Measurements from ENCODE around the gene ACTL10.

The ACTL10 gene

DNA sequence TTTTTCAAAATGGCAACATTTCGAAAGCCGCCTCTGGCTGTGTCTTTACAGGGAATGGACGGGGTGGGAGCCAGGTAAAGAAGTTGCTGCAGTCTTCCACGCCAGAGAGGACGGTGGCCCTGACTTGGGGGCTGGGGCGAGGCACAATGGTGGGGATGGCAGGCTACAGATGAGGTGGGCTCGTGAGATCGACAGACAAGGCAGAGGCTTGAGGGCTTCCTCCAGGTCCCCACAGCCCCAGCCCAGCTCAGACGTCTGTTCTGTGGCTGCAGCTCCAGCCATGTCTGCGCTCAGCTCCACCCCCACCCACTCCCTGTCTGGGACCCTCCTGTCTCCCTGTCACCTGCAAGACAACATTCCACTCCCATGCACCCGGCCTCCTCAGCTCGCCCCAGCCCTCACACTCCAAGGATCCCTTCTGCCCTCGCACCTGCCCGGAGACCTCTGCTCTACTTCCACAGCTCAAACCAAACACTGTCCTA is 12.0 kb upstream of the ACTL10 start:
- no peak for ATAC-seq
- H3K4me1 Mint-ChIP-seq = peaks cover 20% of the 10 kb centered on the region
- DNase-seq = no peak
- H3K36me3 Mint-ChIP-seq (ENCODE audit: low read depth) = no peaks in the 10 kb centered on the region
- H3K4me3 Mint-ChIP-seq = no peak overlapping the region
- H3K9me3 Mint-ChIP-seq = no peaks in the 10 kb centered on the region
- no peak overlapping the region for H3K27ac Mint-ChIP-seq
- no peaks in the 10 kb centered on the region for H3K27me3 Mint-ChIP-seq

DNA sequence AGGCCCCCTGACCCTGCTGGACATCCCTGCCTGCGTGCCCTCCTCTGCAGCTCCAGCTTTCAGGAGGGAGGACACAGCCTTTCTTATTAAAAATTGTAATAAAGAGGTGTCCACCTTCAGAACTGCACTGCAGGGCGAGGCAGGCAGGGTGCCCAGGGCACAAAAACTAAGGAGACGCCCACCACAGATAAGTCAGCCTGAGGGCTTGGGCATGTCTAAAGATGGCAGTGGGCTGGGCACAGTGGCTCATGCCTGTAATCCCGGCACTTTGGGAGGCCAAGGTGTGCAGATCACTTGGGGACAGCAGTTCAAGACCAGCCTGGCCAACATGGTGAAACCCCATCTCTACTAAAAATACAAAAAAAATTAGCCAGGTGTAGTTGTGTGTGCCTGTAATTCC is 11.6 kb upstream of the ACTL10 start:
- Mint-ChIP-seq H3K9me3 (no peaks in the 10 kb centered on the region), H3K36me3 (ENCODE audit: low read depth) (no peaks in the 10 kb centered on the region), H3K4me1 (peaks cover 17% of the 10 kb centered on the region), H3K4me3 (no peak overlapping the region), H3K27ac (no peak overlapping the region), H3K27me3 (no peaks in the 10 kb centered on the region)
- ATAC-seq = no peak
- DNase-seq = no peak

DNA sequence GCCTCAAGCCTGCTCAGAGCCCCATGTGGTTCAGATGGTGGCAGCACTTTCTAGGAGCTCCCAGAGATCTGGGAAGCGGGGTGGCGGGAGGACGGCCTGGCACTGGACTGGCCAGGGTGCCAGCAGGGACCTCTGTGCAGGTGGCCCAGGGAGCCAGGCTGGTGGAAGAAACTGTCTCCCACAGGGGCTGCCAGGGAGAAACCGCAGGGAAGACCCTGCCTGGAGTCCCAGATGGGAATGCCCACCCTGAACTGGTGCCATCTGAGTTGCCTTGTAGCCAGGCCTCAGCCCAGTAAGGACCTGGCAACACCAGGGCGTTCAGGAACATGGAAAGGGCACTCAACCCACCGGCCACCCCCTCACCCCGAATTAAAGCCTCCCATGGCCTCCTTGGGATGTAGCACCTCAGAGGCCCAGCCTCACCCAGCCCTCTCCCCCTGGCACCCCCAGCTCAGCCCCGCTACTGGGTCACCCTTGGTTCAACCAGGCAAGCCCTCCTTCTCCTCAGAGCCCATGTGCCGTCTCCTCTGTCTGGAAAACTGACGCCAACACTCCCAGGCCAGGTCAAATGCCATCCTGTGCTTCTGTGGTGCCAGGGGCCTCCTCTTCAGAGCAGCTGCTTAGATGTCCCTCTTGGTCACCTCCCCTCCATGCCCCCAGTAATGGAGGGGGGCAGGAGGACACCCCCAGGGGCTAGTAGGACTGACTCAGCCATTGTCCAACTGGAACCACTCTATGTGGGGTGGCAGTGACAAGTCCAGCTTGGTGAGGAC is 10.5 kb upstream of the ACTL10 start:
- H3K36me3 Mint-ChIP-seq (ENCODE audit: low read depth) = no peaks in the 10 kb centered on the region
- ATAC-seq = no peak
- H3K4me3 Mint-ChIP-seq = no peak overlapping the region
- no peak for DNase-seq
- H3K9me3 Mint-ChIP-seq = no peaks in the 10 kb centered on the region
- no peaks in the 10 kb centered on the region for H3K27me3 Mint-ChIP-seq
- H3K27ac Mint-ChIP-seq = no peak overlapping the region
- peaks cover 17% of the 10 kb centered on the region for H3K4me1 Mint-ChIP-seq

DNA sequence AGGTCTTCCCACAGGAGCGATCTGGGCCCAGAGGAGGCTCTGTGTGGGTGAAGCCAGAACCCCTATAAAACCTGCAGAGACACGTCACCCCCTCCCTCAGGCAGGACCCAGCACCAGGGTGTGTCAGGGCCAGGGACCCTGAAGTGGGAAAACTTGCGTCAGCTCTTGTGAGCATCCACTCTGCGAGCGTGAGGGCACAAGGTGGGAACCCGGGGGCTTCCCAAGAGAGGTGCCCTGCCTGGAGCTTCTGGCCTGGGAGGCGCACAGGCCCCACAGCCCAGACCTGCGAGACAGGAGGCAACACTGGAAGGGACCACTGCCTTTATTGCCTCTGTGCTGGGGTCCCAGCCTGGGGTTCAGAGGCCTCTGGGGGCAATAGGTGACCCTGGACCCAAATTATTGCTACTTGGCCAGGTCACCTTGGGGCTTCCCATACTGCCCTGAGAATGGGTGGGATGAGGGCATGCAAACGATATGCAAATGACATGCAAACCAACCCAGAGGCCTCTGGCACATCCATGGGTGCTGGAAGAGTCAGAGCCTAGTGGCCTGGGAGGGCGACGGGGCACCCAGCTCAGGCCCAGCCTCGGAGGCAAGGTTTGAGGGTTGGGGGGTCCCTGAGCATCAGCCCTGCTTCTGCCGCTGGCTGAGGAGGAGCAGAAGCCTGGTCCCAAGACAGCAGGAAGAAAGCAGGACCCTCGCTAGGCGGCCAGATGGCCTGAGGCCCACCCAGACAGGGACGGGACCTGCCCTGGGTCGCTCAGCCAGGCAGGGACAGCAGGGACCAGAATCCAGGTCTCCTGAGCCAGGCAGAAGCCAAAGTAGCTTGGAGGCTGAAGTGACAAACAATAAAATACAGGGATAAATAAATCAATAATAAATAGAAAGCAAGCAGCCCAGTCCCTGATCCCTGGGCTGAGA is 9.7 kb upstream of the ACTL10 start:
- Mint-ChIP-seq H3K27me3 (no peaks in the 10 kb centered on the region), H3K4me1 (peaks cover 12% of the 10 kb centered on the region), H3K27ac (no peak overlapping the region), H3K36me3 (ENCODE audit: low read depth) (no peaks in the 10 kb centered on the region), H3K4me3 (no peak overlapping the region), H3K9me3 (no peaks in the 10 kb centered on the region)
- DNase-seq (no peak), ATAC-seq (no peak)

DNA sequence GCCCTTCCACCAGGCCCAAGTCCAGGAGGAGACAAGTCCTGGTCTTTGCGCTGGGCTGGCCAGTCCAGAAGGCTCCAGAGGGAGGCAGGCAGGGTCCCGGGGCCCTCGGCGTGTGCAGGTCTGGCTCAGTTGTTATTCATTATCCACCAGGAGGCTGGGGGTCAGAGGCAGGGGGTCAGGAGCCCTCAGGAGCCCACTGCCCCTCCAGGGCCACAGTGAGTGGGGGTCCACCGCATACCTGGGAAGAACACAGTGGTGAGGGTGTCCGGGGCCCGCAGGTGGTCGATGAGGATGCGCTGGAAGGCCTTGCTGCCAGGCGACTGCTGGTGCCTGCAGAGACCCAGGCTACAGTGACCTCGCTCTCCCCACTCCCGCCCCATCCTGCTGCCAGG is 9.0 kb upstream of the ACTL10 start:
- H3K4me1 Mint-ChIP-seq = peaks cover 9% of the 10 kb centered on the region
- DNase-seq (no peak), ATAC-seq (no peak)
- H3K9me3 Mint-ChIP-seq = no peaks in the 10 kb centered on the region
- H3K27me3 Mint-ChIP-seq = no peaks in the 10 kb centered on the region
- no peak overlapping the region for H3K4me3 Mint-ChIP-seq
- no peaks in the 10 kb centered on the region for H3K36me3 Mint-ChIP-seq (ENCODE audit: low read depth)
- no peak overlapping the region for H3K27ac Mint-ChIP-seq

DNA sequence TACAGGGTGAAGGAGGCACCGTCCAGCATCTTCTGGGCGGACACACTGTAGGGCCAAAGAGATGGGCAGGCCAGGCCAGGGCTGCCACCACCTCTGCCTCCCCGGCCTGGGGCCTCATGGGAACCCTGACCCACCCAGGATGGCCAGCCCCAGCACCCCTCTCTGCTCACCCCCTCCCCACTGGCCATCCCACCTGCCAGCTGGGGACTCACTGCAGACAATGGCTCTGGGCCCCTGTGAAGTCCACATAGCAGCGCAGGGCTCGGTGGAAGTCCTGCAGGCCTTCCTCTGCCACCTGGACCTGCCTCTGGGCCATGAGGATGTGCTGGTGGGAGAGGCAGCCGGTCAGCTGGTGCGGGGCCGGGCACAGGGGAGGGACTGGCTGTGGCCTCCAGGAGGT is 8.2 kb upstream of the ACTL10 start:
- Mint-ChIP-seq H3K9me3 (no peaks in the 10 kb centered on the region), H3K4me3 (no peak overlapping the region), H3K27ac (no peak overlapping the region), H3K36me3 (ENCODE audit: low read depth) (no peaks in the 10 kb centered on the region), H3K4me1 (peaks cover 4% of the 10 kb centered on the region), H3K27me3 (no peaks in the 10 kb centered on the region)
- DNase-seq (no peak), ATAC-seq (no peak)

DNA sequence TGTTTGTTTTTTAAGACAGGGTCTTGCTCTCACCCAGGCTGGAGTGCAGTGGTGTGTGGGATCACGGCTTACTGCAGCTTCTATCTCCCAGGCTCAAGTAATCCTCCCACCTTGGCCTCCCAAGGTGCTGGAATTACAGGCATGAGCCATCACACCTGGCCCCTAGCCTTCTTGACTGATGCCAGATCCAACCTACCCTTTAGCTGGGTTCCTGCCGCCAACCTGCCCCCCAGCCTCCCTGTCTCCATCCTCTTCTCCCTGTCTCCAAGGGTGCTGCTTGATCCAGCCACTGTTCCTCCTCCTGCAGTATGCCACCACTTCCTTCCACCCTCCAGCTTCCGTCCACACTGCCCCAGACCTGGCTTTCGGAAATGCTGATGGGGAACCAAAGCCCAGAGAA is 7.8 kb upstream of the ACTL10 start:
- no peak for ATAC-seq
- H3K4me1 Mint-ChIP-seq = peaks cover 4% of the 10 kb centered on the region
- no peak overlapping the region for H3K27ac Mint-ChIP-seq
- H3K27me3 Mint-ChIP-seq = no peaks in the 10 kb centered on the region
- H3K9me3 Mint-ChIP-seq = no peaks in the 10 kb centered on the region
- no peak for DNase-seq
- H3K4me3 Mint-ChIP-seq = no peak overlapping the region
- no peaks in the 10 kb centered on the region for H3K36me3 Mint-ChIP-seq (ENCODE audit: low read depth)

DNA sequence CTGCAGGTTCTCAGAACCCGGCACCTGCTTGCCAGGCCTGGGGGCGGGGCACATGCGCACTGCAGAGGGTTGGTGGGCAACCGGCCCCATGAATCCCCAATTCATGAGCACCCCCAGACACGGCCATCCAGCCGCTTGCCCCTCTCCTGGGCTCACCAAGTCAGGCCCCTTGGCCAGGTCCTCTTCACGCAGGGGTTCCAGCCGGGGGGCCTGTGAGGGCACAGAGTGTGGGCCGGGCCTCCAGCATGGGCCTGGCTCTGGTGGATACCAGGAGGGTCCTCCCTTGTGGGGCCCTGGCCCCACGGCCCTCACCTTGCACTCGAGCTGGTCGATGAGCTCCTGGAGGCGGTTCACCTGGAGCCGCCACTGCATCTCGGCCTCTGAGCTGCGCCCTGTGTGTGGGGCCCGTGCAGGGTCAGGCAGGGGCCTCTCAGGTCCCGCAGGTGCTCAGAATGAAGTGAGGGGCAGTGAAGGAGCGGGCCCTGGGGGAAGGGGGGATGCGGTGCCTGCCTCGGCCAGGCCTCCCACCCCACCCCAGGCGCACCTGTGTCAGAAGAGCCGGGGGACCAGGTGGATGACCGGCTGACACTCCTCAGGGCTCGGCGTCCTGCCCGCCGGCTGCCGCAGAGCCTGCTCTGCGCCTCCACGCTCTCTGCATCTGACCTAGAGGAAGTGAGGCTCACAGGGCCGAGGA is 7.3 kb upstream of the ACTL10 start:
- Mint-ChIP-seq H3K4me1 (peaks cover 8% of the 10 kb centered on the region), H3K27me3 (no peaks in the 10 kb centered on the region), H3K9me3 (no peaks in the 10 kb centered on the region), H3K27ac (no peak overlapping the region), H3K4me3 (no peak overlapping the region), H3K36me3 (ENCODE audit: low read depth) (no peaks in the 10 kb centered on the region)
- ATAC-seq (no peak), DNase-seq (no peak)

DNA sequence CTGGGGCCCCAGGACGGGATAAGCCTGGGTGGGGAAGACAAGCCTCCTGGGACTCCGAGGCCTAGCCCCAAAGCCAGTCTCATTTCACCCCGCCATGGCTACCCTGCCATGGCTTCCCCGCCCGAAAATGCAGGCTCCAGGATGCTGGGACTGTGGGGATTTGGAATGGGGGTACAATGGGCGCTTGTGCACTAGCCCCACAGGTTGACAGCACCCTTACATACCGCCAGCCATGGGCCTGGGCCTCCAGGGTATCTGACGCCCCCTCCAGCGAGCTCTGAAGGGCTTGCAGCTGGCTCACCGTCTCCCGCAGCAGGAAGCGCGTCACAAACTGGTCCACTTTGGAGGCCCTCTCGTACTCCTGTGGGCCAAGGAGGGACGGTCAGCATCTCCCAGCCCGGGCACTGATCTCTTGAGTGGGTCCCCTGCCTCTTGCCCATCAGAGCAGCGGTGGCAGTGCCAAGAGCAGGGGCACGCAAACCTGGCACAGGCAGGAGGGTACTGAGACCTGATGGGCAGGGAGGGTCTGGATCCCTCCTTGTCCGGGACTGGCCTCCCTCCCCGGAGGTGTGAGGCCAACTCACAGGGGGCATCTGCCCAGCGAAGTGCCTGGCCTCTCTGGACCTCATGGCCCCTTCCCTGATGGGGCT is 6.6 kb upstream of the ACTL10 start:
- H3K36me3 Mint-ChIP-seq (ENCODE audit: low read depth) = no peaks in the 10 kb centered on the region
- H3K27ac Mint-ChIP-seq = no peak overlapping the region
- no peak for ATAC-seq

DNA sequence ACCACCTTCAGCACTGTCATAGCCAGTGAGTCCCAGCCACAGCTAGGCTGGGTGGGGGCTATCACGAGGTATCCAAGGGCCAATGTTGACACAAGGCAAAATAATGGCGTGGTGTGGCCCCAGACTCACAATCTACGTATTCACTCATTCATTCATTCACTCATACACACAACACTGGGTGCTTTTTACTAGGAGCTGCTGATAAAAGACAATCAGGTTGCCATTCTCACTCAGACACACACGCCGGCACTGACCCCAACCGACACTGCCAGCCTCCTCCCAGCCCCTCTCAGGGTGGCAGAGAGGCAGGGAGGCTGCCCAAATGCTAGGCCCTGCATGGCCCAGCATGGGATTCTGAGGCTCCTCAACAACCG is 6.1 kb upstream of the ACTL10 start:
- DNase-seq (no peak), ATAC-seq (no peak)
- no peaks in the 10 kb centered on the region for H3K9me3 Mint-ChIP-seq
- no peaks in the 10 kb centered on the region for H3K36me3 Mint-ChIP-seq (ENCODE audit: low read depth)
- no peaks in the 10 kb centered on the region for H3K27me3 Mint-ChIP-seq
- no peak overlapping the region for H3K27ac Mint-ChIP-seq
- no peak overlapping the region for H3K4me3 Mint-ChIP-seq
- peaks cover 16% of the 10 kb centered on the region for H3K4me1 Mint-ChIP-seq

More for the DNA sequence above, 6.6 kb upstream of the ACTL10 start:
- no peak for DNase-seq
- H3K4me1 Mint-ChIP-seq = peaks cover 14% of the 10 kb centered on the region
- H3K27me3 Mint-ChIP-seq = no peaks in the 10 kb centered on the region
- H3K9me3 Mint-ChIP-seq = no peaks in the 10 kb centered on the region
- no peak overlapping the region for H3K4me3 Mint-ChIP-seq

DNA sequence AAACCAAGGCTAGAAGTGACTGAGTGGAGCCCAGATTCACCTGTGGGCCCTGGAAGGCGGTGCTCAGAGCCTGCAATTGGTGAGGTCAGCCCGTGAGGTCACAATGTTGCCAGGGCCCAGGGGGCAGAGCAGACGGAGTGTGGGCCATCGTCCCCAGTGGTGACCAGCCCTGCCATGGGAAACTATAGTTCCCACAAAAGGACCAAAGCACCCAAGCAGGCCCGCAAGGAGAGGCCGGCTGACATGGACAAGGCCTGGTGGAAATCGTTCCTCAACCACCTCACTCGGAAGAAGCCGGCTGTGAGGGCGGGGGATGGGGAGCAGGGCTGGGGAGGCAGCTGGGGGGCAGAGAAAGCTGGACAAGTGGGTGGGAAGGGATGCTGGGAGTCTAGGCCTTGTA is 4.6 kb upstream of the ACTL10 start, which contains the start of gene C20orf144:
Gene C20orf144 (plus strand): TSS at position 156 of the 400 bp plus-strand sequence. CDS start 19 bp downstream, at position 175.
- no peak for ATAC-seq
- DNase-seq = no peak
- Mint-ChIP-seq H3K27me3 (no peaks in the 10 kb centered on the region), H3K36me3 (ENCODE audit: low read depth) (peaks cover 2% of the 10 kb centered on the region), H3K4me1 (peaks cover 25% of the 10 kb centered on the region), H3K9me3 (no peaks in the 10 kb centered on the region), H3K4me3 (peak within 1 kb of the TSS; percentile 82), H3K27ac (peak within 1 kb of the TSS; percentile 69)

DNA sequence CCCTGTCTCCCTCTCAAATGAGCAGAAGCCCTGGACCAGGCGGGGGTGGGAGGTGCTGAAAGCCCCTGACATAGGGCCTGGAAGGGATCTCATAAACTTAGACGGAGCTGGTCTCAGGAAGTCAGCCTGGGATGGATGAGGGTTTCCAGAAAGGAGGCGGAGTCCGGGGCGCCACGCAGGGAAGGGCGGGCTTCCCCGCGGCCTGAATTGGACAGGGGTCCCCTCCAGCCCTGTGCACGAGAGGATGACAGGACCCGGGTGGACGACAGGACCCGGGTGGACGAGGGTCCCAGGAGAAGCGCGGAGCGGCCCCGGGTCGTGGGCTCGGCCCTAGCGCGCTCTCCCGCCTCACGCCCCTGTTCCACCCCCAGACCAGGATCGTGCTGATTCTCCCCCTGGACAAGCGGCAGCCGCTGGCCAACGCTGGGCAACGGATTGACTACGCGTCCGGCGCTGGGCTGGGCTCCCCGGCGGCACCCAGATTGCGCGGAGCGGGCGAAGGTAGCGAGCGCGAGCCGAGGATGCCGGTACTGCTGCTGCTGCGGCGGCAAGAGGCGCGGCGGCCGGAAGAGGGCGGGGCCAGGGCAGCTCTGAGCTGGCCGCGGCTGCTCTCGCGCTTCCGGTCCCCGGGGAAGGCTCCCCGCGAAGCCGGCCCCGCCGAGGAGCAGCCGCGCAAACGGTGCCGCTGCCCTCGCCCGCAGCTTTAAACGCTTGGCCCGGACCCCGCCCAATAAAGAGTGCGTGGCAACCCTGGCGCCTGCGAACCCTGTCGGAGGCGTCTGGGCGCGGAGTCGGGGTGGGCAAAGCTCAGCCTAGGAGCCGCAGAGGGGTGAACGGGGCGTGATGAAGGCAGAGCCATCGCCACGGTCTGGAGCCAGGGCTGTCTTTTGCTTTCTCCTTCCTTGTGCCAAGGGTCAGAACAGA is 3.3 kb upstream of the ACTL10 start:
- DNase-seq (peak; percentile 89), ATAC-seq (peak; percentile 53)
- Mint-ChIP-seq H3K4me3 (peak overlapping the region; percentile 82), H3K9me3 (no peaks in the 10 kb centered on the region), H3K27ac (peak overlapping the region; percentile 69), H3K4me1 (peaks cover 27% of the 10 kb centered on the region), H3K27me3 (no peaks in the 10 kb centered on the region), H3K36me3 (ENCODE audit: low read depth) (peaks cover 2% of the 10 kb centered on the region)

DNA sequence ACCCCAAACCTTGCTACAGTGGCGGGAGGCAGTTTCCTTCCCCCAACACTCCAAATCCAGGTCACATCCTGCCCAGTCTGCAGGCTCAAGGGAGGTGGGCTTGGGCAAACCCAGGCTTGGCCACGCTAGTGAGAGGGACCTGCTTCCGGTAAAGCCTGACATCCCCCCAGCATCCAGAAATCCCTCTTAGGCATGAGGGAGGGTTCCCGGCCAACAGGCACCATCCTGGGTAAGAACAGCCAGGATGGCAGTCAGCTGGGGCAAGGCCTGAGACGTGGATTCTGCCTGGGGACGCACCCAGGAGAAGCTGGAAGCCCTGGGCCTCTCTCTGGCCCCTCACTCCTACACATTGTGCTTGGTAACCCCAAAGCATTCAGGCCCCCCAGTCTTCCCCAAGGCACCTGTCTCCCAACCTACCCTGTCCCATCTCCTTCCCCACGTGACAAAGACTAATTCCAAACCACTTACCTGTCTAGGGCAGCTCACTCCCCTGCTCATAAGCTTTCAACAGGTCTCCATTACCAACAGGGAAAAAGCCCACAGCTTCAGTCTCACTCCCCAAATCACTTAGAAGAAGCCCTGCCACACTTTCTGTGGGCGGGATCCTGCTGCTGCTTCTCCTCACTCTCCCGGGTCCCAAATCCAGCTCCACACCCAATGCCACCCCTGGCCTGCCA is 2.5 kb upstream of the ACTL10 start:
- Mint-ChIP-seq H3K27me3 (no peaks in the 10 kb centered on the region), H3K9me3 (no peaks in the 10 kb centered on the region), H3K27ac (peak overlapping the region; percentile 69), H3K4me3 (peak overlapping the region; percentile 82), H3K4me1 (peaks cover 29% of the 10 kb centered on the region), H3K36me3 (ENCODE audit: low read depth) (peaks cover 2% of the 10 kb centered on the region)
- no peak for DNase-seq
- ATAC-seq = no peak
